Mesenchymal stem cell (in vitro differentiated cells and primary cell): ENCODE results near the gene SGPP1.

Experiments
- DNase-seq: peaks from one replicate; pipeline ENCODE4 v3.0.0-alpha.2; 2013
- H2AFZ ChIP-seq: one replicate; pipeline ENCODE4 v1.6.1; 2013; ENCODE audit warnings: low read depth, mild to moderate bottlenecking, control low read depth, inconsistent platforms, low read length, moderate library complexity
- H2AK5ac ChIP-seq: 2 replicates; pipeline ENCODE4 v1.6.1; 2013; ENCODE audit warnings: low read length, moderate library complexity, mild to moderate bottlenecking, inconsistent platforms; ENCODE audit not compliant: severe bottlenecking
- H2BK120ac ChIP-seq: one replicate; pipeline ENCODE4 v1.6.1; 2013; ENCODE audit warnings: low read depth, mild to moderate bottlenecking, inconsistent platforms, low read length, moderate library complexity
- H2BK12ac ChIP-seq, 2 experiments: one replicate each; pipeline ENCODE4 v1.6.1; 2013; ENCODE audit warnings: inconsistent platforms in 2 of 2, low read length in 2 of 2, mild to moderate bottlenecking in 2 of 2, moderate library complexity in 2 of 2, control low read depth in 1 of 2
- H2BK15ac ChIP-seq: one replicate; pipeline ENCODE4 v1.6.1; 2013; ENCODE audit warnings: mild to moderate bottlenecking, low read depth, inconsistent platforms; ENCODE audit not compliant: poor library complexity, severe bottlenecking
- H2BK5ac ChIP-seq: 2 replicates; pipeline ENCODE4 v1.6.1; 2013; ENCODE audit warnings: low read depth, mild to moderate bottlenecking, low read length, control low read depth, inconsistent platforms; ENCODE audit not compliant: poor library complexity, severe bottlenecking
- H3K14ac ChIP-seq, 2 experiments: one replicate each; pipeline ENCODE4 v1.6.1; 2013; ENCODE audit warnings: inconsistent platforms in 2 of 2, low read length in 2 of 2, control low read depth in 1 of 2, mild to moderate bottlenecking in 1 of 2, moderate library complexity in 1 of 2
- H3K18ac ChIP-seq, 2 experiments: one replicate each; pipeline ENCODE4 v1.6.1; 2013; ENCODE audit warnings: inconsistent platforms in 2 of 2, low read length in 2 of 2, control low read depth in 1 of 2, low read depth in 1 of 2, mild to moderate bottlenecking in 1 of 2
- H3K23ac ChIP-seq, 2 experiments: one replicate each; pipeline ENCODE4 v1.6.1; 2013; ENCODE audit warnings: inconsistent platforms in 2 of 2, low read length in 2 of 2, mild to moderate bottlenecking in 2 of 2, moderate library complexity in 2 of 2, control low read depth in 1 of 2
- H3K27ac ChIP-seq: 2 replicates; pipeline ENCODE4 v1.5.1; 2013; ENCODE audit warnings: mild to moderate bottlenecking, moderate library complexity, low read length, control low read depth, inconsistent platforms; ENCODE audit not compliant: poor library complexity, severe bottlenecking
- H3K27me3 ChIP-seq, 2 experiments: 2 replicates each; pipeline versions ENCODE4 v1.6.1 to v1.7.0; 2013; ENCODE audit warnings: low read length in 2 of 2, mild to moderate bottlenecking in 2 of 2, moderate library complexity in 2 of 2, control low read depth in 1 of 2, inconsistent platforms in 1 of 2; ENCODE audit not compliant: control insufficient read depth in 1 of 2, insufficient read depth in 1 of 2
- H3K36me3 ChIP-seq, 2 experiments: 2 replicates each; pipeline versions ENCODE4 v1.6.1 to v1.7.0; 2013; ENCODE audit warnings: low read length in 2 of 2, control low read depth in 1 of 2, inconsistent platforms in 1 of 2, low read depth in 1 of 2, mild to moderate bottlenecking in 1 of 2; ENCODE audit not compliant: insufficient read depth in 2 of 2, control insufficient read depth in 1 of 2
- H3K4ac ChIP-seq, 2 experiments: one replicate each; pipeline ENCODE4 v1.6.1; 2013; ENCODE audit warnings: inconsistent platforms in 2 of 2, low read length in 2 of 2, mild to moderate bottlenecking in 2 of 2, moderate library complexity in 2 of 2, control low read depth in 1 of 2, low read depth in 1 of 2
- H3K4me1 ChIP-seq: 2 replicates; pipeline ENCODE4 v1.6.1; 2013; ENCODE audit warnings: low read depth, low read length, control low read depth; ENCODE audit not compliant: control insufficient read depth, insufficient read depth
- H3K4me2 ChIP-seq: 2 replicates; pipeline ENCODE4 v1.6.1; 2013; ENCODE audit warnings: low read length, mild to moderate bottlenecking, inconsistent platforms; ENCODE audit not compliant: poor library complexity, severe bottlenecking
- H3K4me3 ChIP-seq, 2 experiments: 2 replicates each; pipeline versions ENCODE4 v1.5.1 to v1.7.0; 2013; ENCODE audit warnings: low read length in 2 of 2, mild to moderate bottlenecking in 2 of 2, control low read depth in 1 of 2, low read depth in 1 of 2; ENCODE audit not compliant: insufficient read depth in 1 of 2
- H3K79me1 ChIP-seq: replicated peaks from 2 replicates; pipeline ENCODE4 v1.6.1; 2013; ENCODE audit warnings: mild to moderate bottlenecking, control low read depth, low read length, inconsistent platforms; ENCODE audit not compliant: poor library complexity, severe bottlenecking
- H3K9ac ChIP-seq: 2 replicates; pipeline ENCODE4 v1.7.0; 2013; ENCODE audit warnings: mild to moderate bottlenecking, low read length, moderate library complexity
- H3K9me3 ChIP-seq: 2 replicates; pipeline ENCODE4 v1.7.0; 2013; ENCODE audit warnings: mild to moderate bottlenecking, low read length; ENCODE audit not compliant: control insufficient read depth
- H4K8ac ChIP-seq: one replicate; pipeline ENCODE4 v1.6.1; 2013; ENCODE audit warnings: inconsistent platforms, mild to moderate bottlenecking, low read length, moderate library complexity
- H4K91ac ChIP-seq: one replicate; pipeline ENCODE4 v1.6.1; 2013; ENCODE audit warnings: mild to moderate bottlenecking, low read length, inconsistent platforms
- WGBS: methylation state at CpG from one replicate; pipeline ENCODE4 v1.1.7; 2013; ENCODE audit warnings: mixed read lengths; 5-methylcytosine and 5-hydroxymethylcytosine counted together

SGPP1 gene

DNA sequence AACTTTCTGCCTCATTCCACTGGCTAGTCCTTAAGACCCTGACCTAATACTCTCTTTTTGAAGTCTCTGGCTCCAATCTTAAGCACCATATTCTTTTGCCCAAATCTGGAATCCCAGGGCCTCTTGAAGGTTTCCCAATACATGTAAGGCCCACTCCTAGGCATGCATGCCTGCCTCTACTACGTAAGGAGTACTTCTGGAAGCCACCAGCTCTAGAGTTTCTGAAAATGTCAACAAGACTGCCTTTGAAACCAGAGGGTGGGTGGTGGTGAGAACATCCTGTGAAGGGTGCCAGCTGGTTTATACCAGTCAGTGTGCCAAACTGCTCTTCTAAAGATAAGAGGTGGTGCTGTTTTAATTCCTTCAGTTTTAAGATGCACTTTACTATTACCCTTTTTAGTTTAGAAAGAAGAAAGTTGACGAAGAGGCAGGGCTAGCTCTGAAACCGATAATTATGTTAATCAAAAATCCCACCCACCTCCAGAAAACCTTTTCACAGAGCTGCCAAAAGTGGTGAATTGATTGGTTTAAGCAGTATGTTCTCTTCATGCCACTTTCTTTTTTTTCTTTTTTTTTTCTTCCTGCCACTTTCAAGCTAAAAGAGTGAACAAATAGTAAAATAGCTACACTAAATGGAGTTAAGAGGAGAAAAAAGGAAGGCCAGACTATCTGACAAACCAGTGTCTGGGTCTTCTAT is 77.5 kb downstream of the SGPP1 start:
- DNase-seq, result no peak
- H3K4ac ChIP-seq, result no peak overlapping the region
- H3K4me3 ChIP-seq, result no peak overlapping the region
- no peak overlapping the region for H3K27ac ChIP-seq
- H3K14ac ChIP-seq, result no peak overlapping the region
- H3K79me1 ChIP-seq, result peaks cover 2% of the 10 kb centered on the region
- H2BK120ac ChIP-seq, result no peak overlapping the region
- H2BK12ac ChIP-seq, result no peak overlapping the region
- H2AK5ac ChIP-seq, result no peak overlapping the region
- H4K8ac ChIP-seq, result no peak overlapping the region
- H4K91ac ChIP-seq, result no peak overlapping the region
- H3K4me1 ChIP-seq, result no peaks in the 10 kb centered on the region
- H3K9me3 ChIP-seq, result no peaks in the 10 kb centered on the region
- no peak overlapping the region for H3K18ac ChIP-seq
- H2AFZ ChIP-seq, result no peak overlapping the region
- no peaks in the 10 kb centered on the region for H3K36me3 ChIP-seq
- H3K9ac ChIP-seq, result no peak overlapping the region
- 100% methylated on average over 1 of the region's 3 CpGs for WGBS
- no peak overlapping the region for H3K23ac ChIP-seq
- no peak overlapping the region for H2BK15ac ChIP-seq
- H2BK5ac ChIP-seq, result no peak overlapping the region
- H3K27me3 ChIP-seq, result no peaks in the 10 kb centered on the region
- no peak overlapping the region for H3K4me2 ChIP-seq

DNA sequence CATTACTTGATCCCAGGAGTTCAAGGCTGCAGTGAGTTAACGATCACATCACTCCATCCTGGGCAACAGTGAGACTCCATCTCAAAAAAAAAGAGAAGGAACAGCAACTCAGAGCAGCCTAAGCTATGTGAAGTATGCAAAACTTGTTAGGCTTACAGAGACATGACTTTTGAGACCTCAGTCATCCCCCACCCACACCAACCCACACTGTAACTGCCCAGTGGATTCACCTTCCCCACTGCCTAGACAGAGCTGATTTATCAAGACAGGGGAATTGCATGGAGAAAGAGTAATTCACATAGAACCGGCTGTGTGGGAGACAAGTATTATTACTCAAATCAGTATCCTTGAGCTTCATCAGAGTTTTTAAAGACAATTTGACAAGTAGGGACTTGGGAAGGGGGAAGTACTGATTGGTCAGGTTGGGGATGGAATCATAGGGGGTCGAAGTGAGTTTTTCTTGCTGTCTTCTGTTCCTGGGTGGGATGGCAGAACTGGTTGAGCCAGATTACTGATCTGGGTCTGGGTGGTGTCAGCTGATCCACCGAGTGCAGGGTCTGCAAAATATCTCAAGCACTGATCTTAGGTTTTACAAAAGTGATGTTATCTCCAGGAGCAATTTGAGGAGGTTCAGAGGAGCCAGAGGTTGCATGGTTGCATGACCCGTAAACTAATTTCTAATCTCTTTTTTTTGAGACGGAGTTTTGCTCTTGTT is 80.0 kb downstream of the SGPP1 start:
- no peak overlapping the region for H2BK15ac ChIP-seq

DNA sequence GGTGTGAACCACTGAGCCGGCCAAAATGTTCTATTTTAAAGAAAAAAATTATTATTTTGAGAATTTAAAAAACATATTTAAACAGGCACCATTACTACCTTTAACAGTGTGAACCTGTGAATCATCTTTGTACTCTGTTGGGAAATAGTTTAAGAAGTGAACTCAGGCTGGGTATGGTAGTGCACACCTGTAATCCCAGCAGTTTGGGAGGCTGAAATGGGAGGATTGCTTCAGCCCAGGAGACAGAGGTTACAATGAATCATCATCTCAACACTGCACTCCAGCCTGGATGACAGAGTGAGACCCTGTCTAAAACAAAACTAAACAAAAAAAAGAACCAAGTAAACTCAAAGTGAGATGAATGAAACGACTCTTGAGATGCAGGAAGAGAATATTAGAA is 83.1 kb downstream of the SGPP1 start:
- Histone ChIP-seq H2BK120ac (no peak overlapping the region), H3K9ac (no peak overlapping the region), H4K91ac (no peak overlapping the region), H3K79me1 (peaks cover 6% of the 10 kb centered on the region), H3K4me2 (no peak overlapping the region), H3K18ac (no peak overlapping the region), H3K27ac (no peak overlapping the region), H3K4me3 (no peak overlapping the region), H3K14ac (no peak overlapping the region), H3K4ac (no peak overlapping the region), H3K36me3 (no peaks in the 10 kb centered on the region), H3K27me3 (no peaks in the 10 kb centered on the region), H2AFZ (no peak overlapping the region), H2AK5ac (no peak overlapping the region), H3K4me1 (peaks cover 2% of the 10 kb centered on the region), H2BK5ac (no peak overlapping the region), H4K8ac (no peak overlapping the region), H3K23ac (no peak overlapping the region), H2BK12ac (no peak overlapping the region), H2BK15ac (no peak overlapping the region), H3K9me3 (no peaks in the 10 kb centered on the region)
- no CpG with 5 or more reads among the region's 2 CpGs for WGBS
- DNase-seq, result no peak

More for the DNA sequence above, 80.0 kb downstream of the SGPP1 start:
- no peaks in the 10 kb centered on the region for H3K9me3 ChIP-seq
- no peak overlapping the region for H2BK12ac ChIP-seq
- peaks cover 5% of the 10 kb centered on the region for H3K79me1 ChIP-seq
- WGBS, result 84% methylated on average over 6 of the region's 6 CpGs
- no peak overlapping the region for H3K27ac ChIP-seq
- H2BK5ac ChIP-seq, result no peak overlapping the region
- H2BK120ac ChIP-seq, result no peak overlapping the region
- no peak overlapping the region for H2AK5ac ChIP-seq
- H3K18ac ChIP-seq, result no peak overlapping the region
- H3K23ac ChIP-seq, result no peak overlapping the region
- no peak overlapping the region for H4K8ac ChIP-seq
- H3K4me3 ChIP-seq, result no peak overlapping the region
- H3K4ac ChIP-seq, result no peak overlapping the region
- H4K91ac ChIP-seq, result no peak overlapping the region
- H3K14ac ChIP-seq, result no peak overlapping the region
- no peaks in the 10 kb centered on the region for H3K36me3 ChIP-seq
- H3K27me3 ChIP-seq, result no peaks in the 10 kb centered on the region
- no peak overlapping the region for H2AFZ ChIP-seq
- peaks cover 2% of the 10 kb centered on the region for H3K4me1 ChIP-seq
- DNase-seq, result no peak
- H3K9ac ChIP-seq, result no peak overlapping the region
- no peak overlapping the region for H3K4me2 ChIP-seq

DNA sequence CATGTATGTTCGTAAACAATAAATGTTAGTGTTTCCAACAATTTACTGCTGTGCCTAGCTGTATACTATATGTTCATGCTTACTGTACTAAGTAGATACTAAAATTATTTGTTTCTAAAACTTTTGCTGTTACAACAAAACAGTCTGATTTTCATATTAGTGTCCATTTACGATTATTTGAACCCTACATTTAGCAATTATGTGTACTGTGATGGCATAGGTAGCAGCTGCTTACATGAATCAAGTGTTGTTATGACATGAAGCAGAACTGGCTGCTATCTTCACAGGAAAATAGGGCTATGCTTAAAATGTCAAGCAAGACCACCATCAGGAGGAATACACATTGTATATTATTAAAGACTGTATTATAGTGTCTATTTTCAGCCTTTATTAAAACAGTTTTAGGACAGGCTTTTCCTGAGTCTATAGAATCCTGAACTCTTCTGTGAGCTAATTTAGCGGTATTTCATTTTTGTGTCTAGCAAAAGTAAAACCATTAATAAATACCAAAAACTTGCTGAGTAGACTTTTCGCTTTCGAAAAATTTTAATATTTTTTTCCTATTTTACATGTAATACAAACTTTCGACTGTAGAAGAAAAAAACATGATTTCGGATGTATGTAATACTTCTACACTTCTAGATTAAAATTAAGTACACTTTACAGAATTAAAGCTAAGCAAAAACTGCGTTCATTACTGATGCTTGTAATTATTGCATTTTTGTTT is 85.0 kb downstream of the SGPP1 start:
- peaks cover 2% of the 10 kb centered on the region for H3K4me1 ChIP-seq
- WGBS, result 89% methylated on average over 1 of the region's 8 CpGs
- H3K36me3 ChIP-seq, result no peaks in the 10 kb centered on the region
- no peak overlapping the region for H2AK5ac ChIP-seq
- H3K4me3 ChIP-seq, result peak overlapping the region in 1 of 2 experiments; percentile 82
- H2BK120ac ChIP-seq, result no peak overlapping the region
- H3K4ac ChIP-seq, result no peak overlapping the region
- H4K8ac ChIP-seq, result no peak overlapping the region
- H2BK12ac ChIP-seq, result no peak overlapping the region
- H4K91ac ChIP-seq, result no peak overlapping the region
- peaks cover 9% of the 10 kb centered on the region for H3K79me1 ChIP-seq
- no peak overlapping the region for H3K18ac ChIP-seq
- H3K9ac ChIP-seq, result peak overlapping the region; percentile 96
- no peaks in the 10 kb centered on the region for H3K9me3 ChIP-seq
- H3K27me3 ChIP-seq, result no peaks in the 10 kb centered on the region
- no peak overlapping the region for H3K14ac ChIP-seq
- H3K23ac ChIP-seq, result no peak overlapping the region
- H2BK15ac ChIP-seq, result no peak overlapping the region
- no peak overlapping the region for H2AFZ ChIP-seq
- no peak overlapping the region for H3K27ac ChIP-seq
- H3K4me2 ChIP-seq, result peak overlapping the region; percentile 7
- DNase-seq, result no peak
- no peak overlapping the region for H2BK5ac ChIP-seq
